Panc1 (cell line): ENCODE measurements around the gene SUMF1. TPM values are rescaled to one million over a fixed set of nuclear protein-coding genes. Genes with fewer than 3 reads are reported as not detected.

Experiments
- ATAC-seq: fragments of 200-7000 bp; cut with Tn5 transposase; 2 replicates; pipeline ENCODE4 v1.9.1; 2020; ENCODE audit warnings: mild to moderate bottlenecking, moderate library complexity
- BruUV-seq: library from RNA; stranded (reverse); fragments of 400-500 nt; replicated peaks from 2 replicates; lab custom pipeline; 2021; lab: Mats Ljungman, UMichigan
- CTCF ChIA-PET: fragments of 300-600 bp; sonication (Branson Sonifier 250); formaldehyde crosslinking; loops from one replicate; lab custom pipeline; 2022; ENCODE audit warnings: antibody characterized with exemption; lab: Charles Lee
- POLR2A ChIA-PET: fragments of 300-600 bp; sonication (Branson Sonifier 250); formaldehyde crosslinking; loops from one replicate; lab custom pipeline; 2022; ENCODE audit warnings: antibody characterized with exemption; lab: Charles Lee
- DNase-seq: peaks from one replicate; pipeline ENCODE4 v3.0.0-alpha.2; 2010; ENCODE audit warnings: low read depth, low spot score
- H3K27ac ChIP-seq: 2 replicates; pipeline ENCODE4 v1.5.1; 2011; ENCODE audit warnings: mild to moderate bottlenecking, low read length, inconsistent platforms
- H3K27me3 ChIP-seq: fragments of 200-500 bp; sonication (Bioruptor generic); 2 replicates; pipeline ENCODE4 v1.6.0; 2014; ENCODE audit warnings: low read length, inconsistent platforms; ENCODE audit not compliant: control insufficient read depth, insufficient read depth
- H3K36me3 ChIP-seq: fragments of 200-500 bp; sonication (Bioruptor generic); 2 replicates; pipeline ENCODE4 v1.5.1; 2014; ENCODE audit warnings: inconsistent platforms, mild to moderate bottlenecking, low read length, moderate library complexity; ENCODE audit not compliant: control insufficient read depth, insufficient read depth
- H3K4me1 ChIP-seq: 2 replicates; pipeline ENCODE4 v1.5.1; 2011; ENCODE audit warnings: inconsistent platforms, mild to moderate bottlenecking, low read length, moderate library complexity; ENCODE audit not compliant: control insufficient read depth, insufficient read depth
- H3K4me3 ChIP-seq, 2 experiments: 2 replicates each; pipeline ENCODE4 v1.5.1; 2011 to 2012; ENCODE audit warnings: low read depth in 2 of 2, low read length in 2 of 2, mild to moderate bottlenecking in 2 of 2, inconsistent platforms in 1 of 2, moderate library complexity in 1 of 2
- H3K9me3 ChIP-seq: fragments of 200-500 bp; sonication (Bioruptor generic); 2 replicates; pipeline ENCODE4 v1.5.1; 2014; ENCODE audit warnings: low read depth, mild to moderate bottlenecking, inconsistent platforms, low read length, moderate library complexity; ENCODE audit not compliant: control insufficient read depth, insufficient read depth
- POLR2AphosphoS5 ChIP-seq: IDR thresholded peaks from 2 replicates; pipeline ENCODE4 v1.6.1; 2012; ENCODE audit warnings: mild to moderate bottlenecking, low read depth, low read length, moderate library complexity
- SIN3A ChIP-seq: IDR thresholded peaks from 2 replicates; pipeline ENCODE4 v1.6.1; 2012; ENCODE audit warnings: low read depth, mild to moderate bottlenecking, low read length, moderate library complexity, borderline replicate concordance; ENCODE audit not compliant: insufficient read depth
- TCF7L2 ChIP-seq: IDR thresholded peaks from 2 replicates; pipeline ENCODE4 v1.6.1; 2011; ENCODE audit warnings: mild to moderate bottlenecking, low read depth, low read length, inconsistent platforms
- in situ Hi-C: cut with HindIII; loops from 2 replicates; pipeline ENCODE4 v1.10.0; 2016; ENCODE audit warnings: low sequenced_read_pairs, low pct_unique_long_range_greater_than_20kb
- intact Hi-C: fragments of 100-400 bp; cut with micrococcal nuclease; formaldehyde crosslinking; loops from one replicate; pipeline ENCODE4 v1.10.0; 2022; ENCODE audit not compliant: unreplicated experiment
- total RNA-seq: library from RNA; stranded (reverse); gene quantifications from one replicate; pipeline ENCODE4 v1.2.1, GENCODE V29; 2021; ENCODE audit not compliant: unreplicated experiment
- TF ChIP-seq, protein P1 (sequence below): fragments of 450-650 bp; IDR thresholded peaks from 2 replicates; pipeline ENCODE4 v1.5.1; 2017; ENCODE audit warnings: mild to moderate bottlenecking
- TF ChIP-seq, protein P2 (sequence below), 2 experiments: IDR thresholded peaks; 2 replicates each; pipeline ENCODE4 v1.6.1; 2011 to 2012; ENCODE audit warnings: low read depth in 2 of 2, control low read depth in 1 of 2, low read length in 1 of 2, mild to moderate bottlenecking in 1 of 2, moderate library complexity in 1 of 2; ENCODE audit not compliant: insufficient read depth in 1 of 2

SUMF1 gene
- total RNA-seq, 1 experiment from 2014 or later: 15.5 TPM

GRCh38 chr3:4512895-4513616 lies 46.0 kb upstream of the SUMF1 start:
- in situ Hi-C loops: no loop called here
- Histone ChIP-seq H3K9me3 (no peaks in the 10 kb centered on the region), H3K27ac (no peak overlapping the region), H3K36me3 (no peaks in the 10 kb centered on the region), H3K27me3 (no peaks in the 10 kb centered on the region), H3K4me3 (no peak overlapping the region), H3K4me1 (no peaks in the 10 kb centered on the region)
- BruUV-seq: no TSS peak
- no peak for ATAC-seq
- ChIA-PET CTCF (interaction anchor here (0.5 to 0.6 kb wide), 2 partner anchors 179 to 548 kb away, joined by 3 to 5 read pairs; no protein-coding TSS in a partner anchor), POLR2A (no interaction called here)
- no peak for TF ChIP-seq TCF7L2
- TF ChIP-seq, protein P1, sequence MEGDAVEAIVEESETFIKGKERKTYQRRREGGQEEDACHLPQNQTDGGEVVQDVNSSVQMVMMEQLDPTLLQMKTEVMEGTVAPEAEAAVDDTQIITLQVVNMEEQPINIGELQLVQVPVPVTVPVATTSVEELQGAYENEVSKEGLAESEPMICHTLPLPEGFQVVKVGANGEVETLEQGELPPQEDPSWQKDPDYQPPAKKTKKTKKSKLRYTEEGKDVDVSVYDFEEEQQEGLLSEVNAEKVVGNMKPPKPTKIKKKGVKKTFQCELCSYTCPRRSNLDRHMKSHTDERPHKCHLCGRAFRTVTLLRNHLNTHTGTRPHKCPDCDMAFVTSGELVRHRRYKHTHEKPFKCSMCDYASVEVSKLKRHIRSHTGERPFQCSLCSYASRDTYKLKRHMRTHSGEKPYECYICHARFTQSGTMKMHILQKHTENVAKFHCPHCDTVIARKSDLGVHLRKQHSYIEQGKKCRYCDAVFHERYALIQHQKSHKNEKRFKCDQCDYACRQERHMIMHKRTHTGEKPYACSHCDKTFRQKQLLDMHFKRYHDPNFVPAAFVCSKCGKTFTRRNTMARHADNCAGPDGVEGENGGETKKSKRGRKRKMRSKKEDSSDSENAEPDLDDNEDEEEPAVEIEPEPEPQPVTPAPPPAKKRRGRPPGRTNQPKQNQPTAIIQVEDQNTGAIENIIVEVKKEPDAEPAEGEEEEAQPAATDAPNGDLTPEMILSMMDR: no peak
- TF ChIP-seq SIN3A: no peak
- intact Hi-C loops: no loop called here
- no peak for DNase-seq

DNA sequence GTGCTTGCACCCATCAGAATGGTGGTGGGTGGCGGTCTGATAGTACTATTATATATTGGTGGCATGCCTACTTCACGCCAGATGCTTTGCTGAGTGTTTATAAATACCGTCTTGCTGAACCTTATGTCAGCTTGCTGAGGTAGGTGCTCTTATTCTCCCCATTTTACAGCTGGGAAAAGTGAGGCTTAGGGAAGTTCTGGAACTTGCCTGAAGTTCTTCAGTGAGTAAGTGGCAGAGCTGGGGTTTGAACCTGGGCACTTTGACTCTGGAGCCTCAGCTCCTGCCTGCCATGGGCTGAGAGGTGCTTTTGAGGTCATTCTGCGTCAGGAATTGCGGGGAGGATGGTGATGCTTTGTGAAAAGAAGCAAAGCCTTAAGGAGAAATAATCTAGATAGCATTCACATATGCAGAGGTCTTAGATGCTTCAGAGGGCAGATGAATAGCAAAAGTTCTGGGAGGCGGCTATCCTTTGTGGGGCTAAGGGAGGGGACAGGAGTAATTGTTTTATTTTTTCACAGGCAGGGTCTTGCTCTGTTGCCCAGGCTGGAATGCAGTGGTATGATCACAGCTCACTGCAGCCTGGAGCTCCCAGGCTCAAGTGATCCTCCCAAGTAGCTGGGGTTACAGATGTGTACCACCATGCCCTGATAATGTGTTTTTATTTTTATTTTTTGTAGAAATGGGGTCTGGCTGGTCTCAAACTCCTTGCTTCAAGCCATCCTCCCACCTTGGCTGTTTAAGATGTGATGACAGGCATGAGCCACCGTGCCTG lies 44.6 kb upstream of the SUMF1 start:
- BruUV-seq: no TSS peak
- H3K27ac ChIP-seq: no peak overlapping the region
- ChIA-PET POLR2A (interaction anchor here (0.7 kb wide), 1 partner anchor 19 kb away, joined by 3 read pairs; no protein-coding TSS in a partner anchor), CTCF (no interaction called here)
- no peak for DNase-seq
- no peaks in the 10 kb centered on the region for H3K9me3 ChIP-seq
- no peaks in the 10 kb centered on the region for H3K36me3 ChIP-seq
- no peaks in the 10 kb centered on the region for H3K27me3 ChIP-seq
- no peak for ATAC-seq
- intact Hi-C loops: no loop called here
- no peak overlapping the region for H3K4me3 ChIP-seq
- in situ Hi-C loops: no loop called here
- TF ChIP-seq, protein P2, sequence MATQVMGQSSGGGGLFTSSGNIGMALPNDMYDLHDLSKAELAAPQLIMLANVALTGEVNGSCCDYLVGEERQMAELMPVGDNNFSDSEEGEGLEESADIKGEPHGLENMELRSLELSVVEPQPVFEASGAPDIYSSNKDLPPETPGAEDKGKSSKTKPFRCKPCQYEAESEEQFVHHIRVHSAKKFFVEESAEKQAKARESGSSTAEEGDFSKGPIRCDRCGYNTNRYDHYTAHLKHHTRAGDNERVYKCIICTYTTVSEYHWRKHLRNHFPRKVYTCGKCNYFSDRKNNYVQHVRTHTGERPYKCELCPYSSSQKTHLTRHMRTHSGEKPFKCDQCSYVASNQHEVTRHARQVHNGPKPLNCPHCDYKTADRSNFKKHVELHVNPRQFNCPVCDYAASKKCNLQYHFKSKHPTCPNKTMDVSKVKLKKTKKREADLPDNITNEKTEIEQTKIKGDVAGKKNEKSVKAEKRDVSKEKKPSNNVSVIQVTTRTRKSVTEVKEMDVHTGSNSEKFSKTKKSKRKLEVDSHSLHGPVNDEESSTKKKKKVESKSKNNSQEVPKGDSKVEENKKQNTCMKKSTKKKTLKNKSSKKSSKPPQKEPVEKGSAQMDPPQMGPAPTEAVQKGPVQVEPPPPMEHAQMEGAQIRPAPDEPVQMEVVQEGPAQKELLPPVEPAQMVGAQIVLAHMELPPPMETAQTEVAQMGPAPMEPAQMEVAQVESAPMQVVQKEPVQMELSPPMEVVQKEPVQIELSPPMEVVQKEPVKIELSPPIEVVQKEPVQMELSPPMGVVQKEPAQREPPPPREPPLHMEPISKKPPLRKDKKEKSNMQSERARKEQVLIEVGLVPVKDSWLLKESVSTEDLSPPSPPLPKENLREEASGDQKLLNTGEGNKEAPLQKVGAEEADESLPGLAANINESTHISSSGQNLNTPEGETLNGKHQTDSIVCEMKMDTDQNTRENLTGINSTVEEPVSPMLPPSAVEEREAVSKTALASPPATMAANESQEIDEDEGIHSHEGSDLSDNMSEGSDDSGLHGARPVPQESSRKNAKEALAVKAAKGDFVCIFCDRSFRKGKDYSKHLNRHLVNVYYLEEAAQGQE (IDR thresholded peaks at IDR 0.05; ENCODE audit: insufficient read depth in 1 of 2, low read depth in 2 of 2, low read length in 1 of 2): no peak
- TF ChIP-seq, protein P1: no peak
- TF ChIP-seq POLR2AphosphoS5: no peak
- TF ChIP-seq TCF7L2: no peak
- TF ChIP-seq SIN3A: no peak
- H3K4me1 ChIP-seq: no peaks in the 10 kb centered on the region
